Skeletal muscle tissue (tissue), 4 donors: ENCODE measurements around the gene STAT5B. TPM values are rescaled to one million over a fixed set of nuclear protein-coding genes. Genes with fewer than 3 reads are reported as not detected.

ENCODE experiments used
- H3K27ac ChIP-seq: one replicate; pipeline ENCODE4 v1.7.0; 2013; ENCODE audit warnings: mild to moderate bottlenecking, low read depth, low read length, inconsistent platforms
- H3K27me3 ChIP-seq, 3 donors: one replicate each; pipeline ENCODE4 v1.7.0; 2013; ENCODE audit warnings: low read length in 3 of 3; ENCODE audit not compliant: control insufficient read depth in 3 of 3, insufficient read depth in 3 of 3
- H3K36me3 ChIP-seq, 3 donors: one replicate each; pipeline ENCODE4 v1.7.0; 2013; ENCODE audit warnings: low read length in 3 of 3; ENCODE audit not compliant: control insufficient read depth in 3 of 3, insufficient read depth in 3 of 3
- H3K4me1 ChIP-seq, 3 donors: one replicate each; pipeline ENCODE4 v1.7.0; 2013; ENCODE audit warnings: low read length in 3 of 3, mild to moderate bottlenecking in 3 of 3; ENCODE audit not compliant: control insufficient read depth in 3 of 3, insufficient read depth in 3 of 3
- H3K4me3 ChIP-seq, 3 donors: one replicate each; pipeline ENCODE4 v1.7.0; 2013; ENCODE audit warnings: low read length in 3 of 3
- H3K9ac ChIP-seq, 3 donors: one replicate each; pipeline ENCODE4 v1.7.0; 2013; ENCODE audit warnings: low read length in 3 of 3, mild to moderate bottlenecking in 3 of 3, moderate library complexity in 2 of 3, low read depth in 1 of 3
- H3K9me3 ChIP-seq, 3 donors: one replicate each; pipeline ENCODE4 v1.7.0; 2013; ENCODE audit warnings: low read length in 3 of 3; ENCODE audit not compliant: control insufficient read depth in 3 of 3
- total RNA-seq: library from RNA; depleted of rRNA; stranded (reverse); fragments of >200 nt; gene quantifications from one replicate; pipeline ENCODE4 v1.2.3, GENCODE V29; 2014
- donor health status: Osteomylitis.

STAT5B gene
- total RNA-seq, 1 donor from 2014 or later = 31.3 TPM

DNA sequence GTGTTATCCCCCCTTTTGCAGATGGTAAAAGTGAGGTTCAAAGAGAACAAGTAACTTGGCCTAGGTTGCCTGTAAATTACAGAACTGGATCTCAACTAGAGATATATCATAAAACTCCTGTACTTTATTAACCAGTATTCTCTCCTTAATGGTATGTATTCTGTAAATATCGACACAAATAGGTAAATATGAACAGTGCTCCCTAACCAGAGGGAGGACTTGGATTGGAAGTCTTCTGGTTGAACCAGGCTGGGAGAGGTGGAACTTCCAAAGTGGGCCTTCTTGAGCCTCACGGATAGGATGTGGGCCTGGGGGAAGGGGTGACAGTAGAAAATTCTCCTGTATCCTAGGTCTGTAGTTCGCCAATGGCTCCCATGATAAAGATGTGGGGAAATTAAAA is 19.8 kb upstream of the STAT5B start:
- Histone ChIP-seq H3K4me3 (no peak overlapping the region), H3K36me3 (peaks cover 15 to 36% (median 27%) of the 10 kb centered on the region in 3 donors), H3K9ac (no peak overlapping the region), H3K4me1 (no peaks in the 10 kb centered on the region), H3K27ac (no peak overlapping the region), H3K9me3 (no peaks in the 10 kb centered on the region), H3K27me3 (no peaks in the 10 kb centered on the region)

DNA sequence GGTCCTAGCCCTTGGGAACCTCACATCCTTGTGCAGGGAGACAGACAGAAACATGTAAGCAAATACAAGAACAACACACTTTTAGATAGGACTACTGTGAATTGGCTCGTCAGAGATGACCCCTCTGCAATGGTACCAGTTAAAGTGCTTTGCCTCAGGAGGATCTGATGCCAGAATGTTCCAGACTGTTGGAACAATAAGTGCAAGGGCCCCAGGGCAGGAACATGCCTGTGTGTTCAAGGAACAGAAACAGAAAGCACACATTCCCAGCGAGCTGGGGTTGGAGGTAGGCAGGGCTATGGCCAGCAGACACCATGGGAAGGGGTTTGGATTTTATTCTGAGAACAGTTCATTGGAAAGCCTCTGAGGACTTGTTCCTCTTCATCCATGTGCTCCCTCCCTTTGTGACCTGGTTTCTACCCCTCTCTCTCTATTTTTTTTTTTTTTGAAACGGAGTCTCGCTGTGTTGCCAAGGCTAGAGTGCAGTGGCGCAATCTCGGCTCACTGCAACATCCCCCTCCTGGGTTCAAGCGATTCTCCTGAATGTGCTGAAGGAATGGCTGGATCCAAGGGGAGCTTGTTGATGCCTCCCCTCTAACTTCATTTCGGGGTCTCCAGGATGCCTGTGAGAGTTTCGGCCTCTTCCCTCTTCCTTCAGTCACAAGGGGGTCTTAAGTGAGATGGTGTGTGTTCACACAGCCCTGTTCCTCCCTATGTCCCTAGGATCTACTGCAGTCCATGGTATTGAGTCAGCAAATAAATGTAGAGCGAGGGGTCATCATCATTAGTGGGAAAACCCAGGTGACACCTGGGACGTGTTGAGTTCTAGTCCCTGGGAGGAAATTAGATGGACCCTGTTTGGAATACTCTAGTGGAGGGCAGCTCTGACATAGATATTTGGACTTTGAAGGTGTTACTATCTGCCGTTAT is 18.5 kb upstream of the STAT5B start:
- no peak overlapping the region for H3K4me3 ChIP-seq
- H3K36me3 ChIP-seq = peaks cover 15 to 33% (median 24%) of the 10 kb centered on the region in 3 donors
- no peaks in the 10 kb centered on the region for H3K27me3 ChIP-seq
- no peak overlapping the region for H3K9ac ChIP-seq
- H3K27ac ChIP-seq = no peak overlapping the region
- no peaks in the 10 kb centered on the region for H3K9me3 ChIP-seq
- H3K4me1 ChIP-seq = peaks cover 0 to 9% (median 2%) of the 10 kb centered on the region in 3 donors

- Histone ChIP-seq H3K9ac (no peak overlapping the region), H3K27me3 (no peaks in the 10 kb centered on the region), H3K27ac (no peak overlapping the region), H3K36me3 (peaks cover 9 to 25% (median 13%) of the 10 kb centered on the region in 3 donors), H3K4me1 (peaks cover 17 to 39% (median 24%) of the 10 kb centered on the region in 3 donors), H3K9me3 (no peaks in the 10 kb centered on the region), H3K4me3 (no peak overlapping the region)
These were observed 14.9 kb upstream of the STAT5B start for GRCh38 chr17:42291129-42291528.

DNA sequence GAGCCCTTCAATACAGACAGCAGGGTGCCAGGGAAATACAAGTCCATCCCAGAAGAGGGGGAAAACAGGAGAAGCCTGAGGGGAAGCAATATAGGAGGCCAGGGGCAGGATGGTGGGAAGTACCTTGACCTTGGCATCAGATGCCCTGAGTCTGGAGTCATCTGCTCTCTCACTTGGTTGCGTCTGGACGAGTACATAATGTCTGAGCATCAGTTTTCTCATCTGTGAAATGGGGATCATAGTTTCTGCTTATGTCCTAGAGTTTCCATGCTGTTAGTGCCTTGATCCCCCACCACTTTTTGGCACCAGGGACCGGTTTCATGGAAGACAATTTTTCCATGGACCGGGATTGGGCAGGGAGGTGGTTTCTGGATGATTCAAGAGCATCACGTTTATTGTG is 14.4 kb upstream of the STAT5B start:
- no peak overlapping the region for H3K27ac ChIP-seq
- peaks cover 7 to 20% (median 8%) of the 10 kb centered on the region in 3 donors for H3K36me3 ChIP-seq
- H3K4me3 ChIP-seq = no peak overlapping the region

DNA sequence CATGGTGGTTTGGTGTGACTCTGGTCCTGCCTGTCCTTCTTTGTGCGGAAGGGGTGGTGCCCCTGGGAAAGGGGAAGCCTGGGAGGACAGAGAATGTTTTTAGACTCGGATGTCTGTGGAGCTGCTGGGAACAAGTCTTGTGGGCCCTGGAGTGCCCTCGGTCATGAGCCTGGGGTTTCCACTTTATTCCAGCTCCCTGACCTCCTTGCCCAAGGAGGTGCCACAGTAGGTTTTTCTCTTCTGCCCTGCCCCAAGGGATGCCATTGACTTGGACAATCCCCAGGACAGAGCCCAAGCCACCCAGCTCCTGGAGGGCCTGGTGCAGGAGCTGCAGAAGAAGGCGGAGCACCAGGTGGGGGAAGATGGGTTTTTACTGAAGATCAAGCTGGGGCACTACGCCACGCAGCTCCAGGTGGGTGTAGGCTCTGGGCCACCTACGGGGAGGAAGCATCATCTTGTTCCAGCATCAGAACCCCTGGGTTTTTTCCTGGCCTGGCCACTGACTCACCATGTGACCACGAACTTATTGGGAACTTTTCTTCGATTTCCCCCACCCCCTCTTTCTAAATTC is 13.5 kb upstream of the STAT5B start:
- peak overlapping the region in 2 of 3 donors; percentile 54 to 78 for H3K4me3 ChIP-seq
- H3K36me3 ChIP-seq = peaks cover 0 to 14% (median 4%) of the 10 kb centered on the region in 3 donors
- no peaks in the 10 kb centered on the region for H3K9me3 ChIP-seq
- H3K9ac ChIP-seq = peak overlapping the region in 1 of 3 donors; percentile 32
- peaks cover 17 to 39% (median 24%) of the 10 kb centered on the region in 3 donors for H3K4me1 ChIP-seq
- peak overlapping the region; percentile 88 for H3K27ac ChIP-seq
- no peaks in the 10 kb centered on the region for H3K27me3 ChIP-seq

More for the DNA sequence above, 14.4 kb upstream of the STAT5B start:
- H3K27me3 ChIP-seq = no peaks in the 10 kb centered on the region
- peaks cover 17 to 39% (median 24%) of the 10 kb centered on the region in 3 donors for H3K4me1 ChIP-seq
- no peak overlapping the region for H3K9ac ChIP-seq
- H3K9me3 ChIP-seq = no peaks in the 10 kb centered on the region

DNA sequence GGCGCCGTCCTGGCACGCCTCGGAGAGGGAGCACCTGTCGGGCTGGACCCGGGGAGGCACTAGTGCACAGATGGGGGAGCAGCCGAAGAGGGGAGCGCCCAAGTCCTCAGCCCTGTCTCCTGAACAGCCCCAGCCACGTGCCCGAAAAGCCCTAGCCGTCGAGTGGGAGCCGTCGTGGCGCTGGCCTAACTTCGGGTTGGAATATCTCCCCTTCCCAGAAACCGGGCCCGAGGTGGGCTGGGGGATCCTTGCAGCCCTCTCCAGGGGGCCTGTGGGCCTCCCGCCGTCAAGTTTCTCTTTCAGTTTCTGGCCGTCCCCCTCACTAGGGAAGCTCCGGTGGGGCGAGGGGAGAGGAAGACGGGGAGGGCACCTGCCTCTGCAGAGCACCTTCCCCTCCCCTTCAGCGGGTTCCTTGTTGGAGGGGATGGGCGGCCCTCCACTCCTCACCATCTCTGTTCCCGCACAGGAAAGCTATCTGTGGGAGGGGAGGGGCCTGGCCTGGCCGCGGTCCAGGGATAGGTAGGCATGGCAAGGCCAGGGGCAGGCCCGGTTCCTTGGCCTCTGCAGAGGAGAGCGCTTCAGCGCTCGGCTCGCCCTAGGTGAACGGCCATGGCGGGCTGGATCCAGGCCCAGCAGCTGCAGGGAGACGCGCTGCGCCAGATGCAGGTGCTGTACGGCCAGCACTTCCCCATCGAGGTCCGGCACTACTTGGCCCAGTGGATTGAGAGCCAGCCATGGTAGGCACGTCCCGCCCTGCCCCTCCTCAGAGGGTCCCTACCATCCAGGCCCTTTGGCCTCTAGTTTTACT is 12.8 kb upstream of the STAT5B start:
- Histone ChIP-seq H3K9ac (peak overlapping the region in 2 of 3 donors; percentile 81 to 88), H3K4me3 (peak overlapping the region; percentile 54 to 78 (median 75)), H3K9me3 (no peaks in the 10 kb centered on the region), H3K36me3 (peaks cover 0 to 10% (median 0%) of the 10 kb centered on the region in 3 donors), H3K4me1 (peaks cover 17 to 39% (median 24%) of the 10 kb centered on the region in 3 donors), H3K27ac (peak overlapping the region; percentile 88), H3K27me3 (no peaks in the 10 kb centered on the region)

- Histone ChIP-seq H3K4me3 (peak within 1 kb of the TSS; percentile 75 to 78 (median 78)), H3K27ac (peak within 1 kb of the TSS; percentile 88), H3K9ac (peak within 1 kb of the TSS; percentile 80 to 88 (median 81)), H3K27me3 (no peaks in the 10 kb centered on the region), H3K9me3 (no peaks in the 10 kb centered on the region), H3K36me3 (peaks cover 0 to 8% (median 0%) of the 10 kb centered on the region in 3 donors), H3K4me1 (peaks cover 17 to 39% (median 24%) of the 10 kb centered on the region in 3 donors)
These were observed 12.0 kb upstream of the STAT5B start, which contains the start of gene STAT5A for GRCh38 chr17:42287977-42288802. Gene STAT5A (plus strand): TSS chr17:42288498. CDS start chr17:42289412, 914 bp downstream.

- Histone ChIP-seq H3K27ac (peak overlapping the region; percentile 88), H3K27me3 (no peaks in the 10 kb centered on the region), H3K4me3 (peak overlapping the region; percentile 75 to 78 (median 78)), H3K36me3 (peaks cover 0 to 6% (median 0%) of the 10 kb centered on the region in 3 donors), H3K9me3 (no peaks in the 10 kb centered on the region), H3K9ac (peak overlapping the region; percentile 80 to 88 (median 81)), H3K4me1 (peaks cover 17 to 39% (median 24%) of the 10 kb centered on the region in 3 donors)
These were observed 11.2 kb upstream of the STAT5B start for GRCh38 chr17:42287305-42287976.
